HK-2 (cell line): ENCODE results near the gene TNFRSF14.
A peak's percentile ranks its signal among the peaks of the same experiment; 100 is the strongest.

Source experiments
- DNase-seq: peaks from one replicate; pipeline ENCODE4 v3.0.0-alpha.2; 2018; ENCODE audit not compliant: unreplicated experiment

The TNFRSF14 gene

DNA sequence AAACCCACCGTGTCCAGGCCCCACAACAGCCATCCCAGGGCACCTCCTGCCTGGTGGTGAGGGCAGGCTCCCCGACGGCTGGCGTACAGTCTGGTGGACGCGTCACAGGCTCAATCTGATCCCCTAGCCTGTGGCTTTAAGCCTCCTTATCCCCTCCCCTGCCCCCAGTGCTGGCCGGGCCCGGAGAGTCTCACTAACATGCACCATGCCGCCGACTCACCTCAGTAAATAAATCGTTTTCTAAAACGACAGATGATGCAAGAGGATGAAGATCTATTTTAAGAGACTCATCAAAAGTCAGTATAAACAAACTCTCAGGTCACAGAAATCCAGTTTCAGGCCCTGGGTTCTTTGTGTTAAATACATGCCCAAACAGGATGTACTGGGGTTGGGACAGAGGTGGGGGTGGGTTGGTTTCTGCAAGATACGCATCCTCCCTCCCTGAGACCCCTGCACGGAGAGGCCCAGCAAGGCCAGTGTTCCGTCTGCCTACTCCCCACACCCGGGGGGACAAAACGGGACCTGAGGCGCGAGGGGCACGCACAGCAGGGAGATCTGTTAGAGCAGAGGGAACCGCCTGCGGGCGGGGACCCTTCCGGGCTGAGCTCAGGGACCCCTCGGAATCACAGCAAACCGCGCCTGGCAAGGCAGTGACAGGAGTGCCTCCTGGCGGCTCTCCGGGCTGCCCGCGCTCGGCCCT is 32.8 kb upstream of the TNFRSF14 start:
- no peak for DNase-seq

GRCh38 chr1:2523891-2524609 is 32.1 kb upstream of the TNFRSF14 start:
- no peak for DNase-seq

DNA sequence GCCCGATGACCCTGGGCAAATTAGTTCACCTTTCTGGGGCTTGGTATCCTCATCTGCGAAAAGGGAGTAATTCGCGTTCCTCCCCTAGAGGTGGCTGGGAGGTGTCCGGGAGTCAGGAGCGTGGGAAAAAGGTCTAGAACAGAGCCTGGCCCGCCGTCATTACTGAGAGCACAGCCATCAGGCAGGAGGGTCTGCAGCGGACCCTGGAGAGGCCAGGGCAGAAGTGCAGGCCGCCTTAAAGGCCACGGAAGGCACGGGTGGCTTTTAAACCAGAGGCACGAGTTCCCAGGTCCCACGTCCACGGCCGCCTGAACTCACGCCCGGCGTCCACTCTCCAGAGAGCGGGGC is 30.6 kb upstream of the TNFRSF14 start:
- DNase-seq: peak; percentile 29

DNA sequence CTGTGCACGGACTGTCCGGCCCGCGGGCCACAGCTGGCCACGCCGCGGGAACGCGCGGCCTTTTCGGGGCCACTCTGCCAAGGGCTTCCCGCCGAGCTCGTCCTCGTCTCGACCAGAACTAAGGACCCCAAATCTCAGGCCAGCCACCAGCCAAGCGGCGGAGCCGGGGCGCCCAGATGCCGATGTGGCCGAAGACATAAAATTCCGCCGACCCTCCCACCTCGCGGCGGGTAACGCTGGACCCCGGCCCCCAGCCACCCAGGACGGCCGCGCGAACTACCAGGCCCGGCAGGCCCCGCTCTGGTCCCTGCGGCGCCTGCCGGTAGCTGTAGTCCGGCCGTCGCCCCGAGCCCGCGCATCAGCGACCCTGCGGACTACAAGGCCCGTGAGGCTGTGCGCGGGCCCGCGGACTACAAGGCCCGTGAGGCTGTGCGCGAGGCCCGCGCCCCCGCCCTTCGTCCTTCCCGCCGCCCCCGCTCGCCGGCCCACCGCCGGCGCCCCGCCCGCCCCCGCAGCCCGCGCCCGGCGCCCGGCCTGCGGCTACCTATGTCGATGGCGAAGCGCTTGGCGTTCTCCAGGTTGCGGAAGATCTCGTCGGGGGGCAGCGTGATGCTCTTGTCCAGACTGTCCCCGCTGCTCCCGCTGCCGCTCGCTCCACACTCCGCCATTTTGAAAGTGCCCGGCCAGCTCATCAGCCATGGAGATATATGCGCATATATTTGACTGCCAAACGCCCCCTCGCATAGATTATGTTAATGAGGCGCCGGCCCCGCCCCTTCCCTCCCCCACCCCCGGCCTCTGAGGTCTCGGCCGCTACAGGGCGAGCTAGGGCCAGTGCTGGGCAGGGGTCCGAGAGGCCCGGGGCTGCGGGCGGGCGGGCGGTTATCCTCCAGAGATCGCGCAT is 30.0 kb upstream of the TNFRSF14 start, which contains the start of gene PANK4:
Gene PANK4 (minus strand): TSS at position 677 of the 904 bp plus-strand sequence. CDS start 9 bp downstream, at position 668.
- peak; percentile 87 for DNase-seq

DNA sequence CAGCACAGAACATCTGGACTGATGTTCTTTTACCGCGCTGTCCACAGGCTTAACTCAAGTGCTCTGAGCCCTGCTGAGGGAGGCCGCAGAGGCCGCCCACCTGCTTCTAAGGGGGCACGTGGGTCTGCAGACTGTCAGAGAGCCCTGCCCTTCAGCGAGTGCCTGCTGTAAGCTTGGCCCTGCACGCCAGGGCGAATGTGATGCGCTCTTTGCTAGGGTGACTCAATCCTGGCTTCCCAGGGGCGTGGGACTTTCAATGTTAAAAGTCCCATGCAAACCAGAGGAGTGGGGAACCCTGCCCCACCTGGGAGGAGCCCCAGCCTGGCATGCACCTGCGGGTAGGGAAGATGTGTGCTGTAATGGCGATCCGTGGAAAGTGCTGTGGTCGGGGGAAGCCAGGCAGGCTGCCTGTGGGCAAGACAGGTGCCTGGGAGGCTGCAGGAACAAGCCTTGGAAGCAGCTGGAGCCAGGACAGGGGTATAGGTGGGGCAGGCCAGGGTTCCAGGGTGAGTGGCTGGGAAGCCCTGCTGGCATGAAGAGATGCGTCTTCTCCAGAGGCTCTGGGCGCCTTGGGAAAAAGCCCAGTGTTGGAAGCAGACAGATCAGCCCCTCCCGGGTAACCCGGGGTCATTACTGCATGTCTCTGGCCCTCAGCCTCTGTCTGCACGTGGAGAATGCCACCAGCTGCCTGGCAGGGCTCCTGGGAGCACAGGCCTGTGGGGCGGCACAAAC is 29.2 kb upstream of the TNFRSF14 start:
- DNase-seq: peak; percentile 52

DNA sequence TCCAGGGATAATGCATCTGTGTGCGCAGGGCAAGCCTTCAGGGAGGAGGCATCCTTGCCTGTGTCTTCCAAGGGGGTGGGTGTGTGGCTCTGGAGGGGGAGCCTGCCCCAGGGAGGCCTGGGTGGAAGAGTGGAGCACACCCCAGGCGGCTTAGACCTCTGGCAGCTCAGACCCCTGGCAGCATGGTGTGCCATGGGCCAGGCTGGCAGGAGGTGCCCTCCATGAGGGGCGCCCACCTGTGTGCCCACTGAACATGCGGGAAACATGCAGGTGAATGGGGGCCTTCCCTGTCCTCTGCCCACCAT is 28.7 kb upstream of the TNFRSF14 start:
- no peak for DNase-seq

GRCh38 chr1:2528016-2528415 is 28.2 kb upstream of the TNFRSF14 start:
- no peak for DNase-seq

DNA sequence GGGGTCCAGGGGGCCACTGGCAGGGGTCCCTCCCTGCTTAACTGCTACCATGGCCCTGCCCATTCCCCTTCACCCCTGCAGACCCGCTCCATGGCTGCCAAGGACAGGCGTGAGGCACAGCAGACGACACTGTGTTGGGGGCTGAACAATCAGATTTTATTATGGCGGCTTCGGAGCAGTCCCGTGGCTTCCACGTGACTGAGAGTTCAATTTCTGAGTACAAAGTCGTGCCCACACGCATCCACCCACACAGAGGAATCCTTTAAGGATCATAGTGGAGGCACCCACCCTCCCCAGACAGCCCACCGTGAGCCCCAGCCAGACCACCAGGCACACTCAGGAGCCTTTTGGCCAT is 27.6 kb upstream of the TNFRSF14 start:
- no peak for DNase-seq

- DNase-seq: no peak
These were observed 27.0 kb upstream of the TNFRSF14 start for GRCh38 chr1:2528966-2529783.

GRCh38 chr1:2529784-2530512 is 26.2 kb upstream of the TNFRSF14 start, which contains the start of gene HES5:
HES5 (minus strand) TSS chr1:2530263; CDS start chr1:2530164, 99 bp downstream.
- DNase-seq: no peak

DNA sequence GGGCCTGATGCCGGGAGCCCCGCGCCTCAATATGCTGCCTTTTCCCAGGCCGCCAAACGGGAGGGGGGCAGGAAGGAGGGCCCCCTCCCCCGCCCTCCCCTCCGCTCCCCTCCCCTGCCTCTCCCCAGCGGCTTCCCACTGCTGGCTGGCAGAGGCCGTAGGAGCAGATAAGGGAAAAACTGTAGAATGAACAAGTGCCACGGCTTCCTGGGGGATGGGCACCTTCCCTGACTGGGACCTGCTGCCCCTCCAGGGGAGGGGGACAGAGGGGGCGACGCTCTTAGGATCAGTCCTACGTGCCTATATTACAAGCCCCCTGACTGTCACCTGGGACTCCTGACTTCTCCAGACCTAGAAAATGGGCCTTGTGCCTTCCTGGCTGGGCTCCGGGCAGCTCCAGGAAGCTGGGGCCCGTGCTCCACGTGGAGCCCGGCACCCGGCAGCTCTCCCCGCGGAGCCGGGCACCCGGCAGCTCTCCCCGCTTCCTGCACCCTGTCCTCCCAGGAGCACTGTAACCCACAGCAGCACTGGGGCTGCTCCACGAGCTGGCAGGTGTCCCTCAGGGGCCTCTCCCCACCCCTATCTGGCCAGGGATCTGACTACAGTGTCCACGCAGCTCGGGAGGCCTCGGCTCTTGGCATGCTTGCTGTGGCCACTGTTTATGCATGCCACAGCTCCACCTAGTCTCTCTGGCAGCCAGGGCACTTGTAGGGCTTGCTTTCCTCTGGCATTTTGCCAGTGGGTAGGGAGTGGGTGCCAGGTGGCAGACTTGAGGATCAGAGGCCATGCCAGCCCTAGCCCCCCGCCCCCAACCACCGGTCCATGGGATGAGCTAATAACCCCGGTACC is 25.4 kb upstream of the TNFRSF14 start:
- DNase-seq: no peak

- DNase-seq: no peak
These were observed 23.5 kb upstream of the TNFRSF14 start for GRCh38 chr1:2532485-2533160.

DNA sequence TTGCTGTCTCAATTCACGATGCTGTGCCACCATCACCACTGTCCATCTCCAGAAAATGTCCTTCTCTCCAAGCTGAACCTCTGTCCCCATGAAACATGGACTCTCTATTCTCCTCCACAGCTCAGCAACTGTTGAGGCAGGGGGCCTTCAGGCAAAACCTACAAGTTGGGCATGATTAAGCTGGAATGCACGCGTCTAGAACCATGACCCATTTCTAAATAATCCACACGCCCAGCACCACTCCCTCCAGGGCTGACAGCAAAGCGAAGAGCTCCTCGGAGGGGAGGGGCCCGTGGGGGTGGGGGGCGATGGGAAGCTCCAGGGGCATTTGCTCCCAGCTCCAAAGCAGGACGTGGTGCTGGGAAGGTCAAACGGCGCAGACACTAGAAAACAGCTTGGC is 22.8 kb upstream of the TNFRSF14 start:
- DNase-seq: no peak

DNA sequence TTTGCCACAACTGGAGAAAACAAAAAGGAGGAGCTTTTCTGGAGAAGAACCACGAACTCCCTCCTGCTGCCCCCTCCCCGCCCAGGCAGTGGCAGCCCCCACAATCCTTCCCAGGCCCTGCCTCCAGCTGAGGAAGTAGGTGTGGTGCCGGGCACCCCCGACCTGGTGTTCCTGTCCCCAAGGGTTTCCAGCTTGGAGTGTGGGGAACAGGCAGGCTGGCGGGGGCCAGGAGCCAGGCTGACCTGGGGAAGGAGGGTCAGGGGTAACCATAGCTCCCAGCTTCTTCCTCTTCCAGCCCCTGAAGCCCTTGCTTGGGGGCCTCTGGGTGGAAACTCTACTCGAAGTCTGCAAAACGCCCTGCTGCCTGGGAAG is 21.9 kb upstream of the TNFRSF14 start:
- DNase-seq: no peak

DNA sequence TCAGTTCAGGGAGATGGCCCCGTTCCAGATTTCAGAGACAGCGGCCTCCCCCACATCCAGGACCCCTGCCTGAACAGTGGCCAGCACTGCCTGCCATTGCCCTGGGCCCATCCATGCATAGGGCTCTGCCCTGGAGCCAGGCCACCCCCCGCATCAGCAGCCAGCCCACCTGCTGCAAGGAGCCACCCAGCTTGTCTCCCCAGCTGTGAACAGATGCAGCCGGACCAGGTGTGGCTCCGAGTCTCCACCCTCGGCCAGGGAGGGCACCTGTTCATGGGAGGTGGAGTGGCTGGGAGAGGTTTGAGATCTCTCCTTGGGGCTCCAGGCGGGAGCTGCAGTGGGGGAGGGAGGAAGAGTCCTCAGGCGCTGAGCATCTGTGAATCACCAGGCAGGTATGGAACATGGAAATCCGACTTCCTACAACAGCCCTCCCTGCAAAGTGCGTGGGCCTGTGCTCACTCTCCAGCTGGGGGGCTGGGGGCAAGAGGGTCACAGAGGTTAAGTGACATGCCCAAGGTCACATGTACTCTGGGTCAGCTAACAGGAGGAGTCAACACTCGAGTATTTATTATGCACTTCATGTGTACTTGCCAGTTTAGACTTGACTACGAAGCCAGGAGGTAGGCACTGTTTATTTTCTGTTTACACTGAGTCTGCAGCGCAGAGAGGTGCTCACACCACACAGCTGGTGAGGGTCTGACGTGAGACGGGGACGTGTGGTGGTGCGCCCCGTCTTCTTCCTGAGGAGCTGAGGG is 21.3 kb upstream of the TNFRSF14 start:
- peak; percentile 58 for DNase-seq

DNA sequence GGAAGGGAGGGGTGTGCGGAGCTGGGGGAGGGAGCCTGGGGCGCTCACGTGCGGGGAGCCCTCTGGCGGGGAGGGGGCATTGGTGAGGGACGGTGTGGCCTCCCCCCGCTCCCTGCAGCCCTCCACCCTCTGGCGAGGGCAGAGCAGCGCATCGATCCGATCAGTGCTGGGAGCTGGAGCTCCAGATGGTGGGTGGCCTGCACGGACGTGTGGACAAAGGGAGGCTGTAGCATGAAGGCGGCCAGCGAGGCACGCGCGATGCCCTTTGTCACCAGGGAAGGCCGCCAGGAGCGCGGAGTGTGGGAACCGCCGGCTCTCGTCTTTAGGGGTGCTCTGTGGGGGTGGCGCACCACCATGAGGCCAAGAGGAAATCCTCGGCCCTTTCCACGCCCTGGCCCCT is 20.7 kb upstream of the TNFRSF14 start:
- DNase-seq: no peak

GRCh38 chr1:2535981-2536380 is 20.2 kb upstream of the TNFRSF14 start:
- no peak for DNase-seq

DNA sequence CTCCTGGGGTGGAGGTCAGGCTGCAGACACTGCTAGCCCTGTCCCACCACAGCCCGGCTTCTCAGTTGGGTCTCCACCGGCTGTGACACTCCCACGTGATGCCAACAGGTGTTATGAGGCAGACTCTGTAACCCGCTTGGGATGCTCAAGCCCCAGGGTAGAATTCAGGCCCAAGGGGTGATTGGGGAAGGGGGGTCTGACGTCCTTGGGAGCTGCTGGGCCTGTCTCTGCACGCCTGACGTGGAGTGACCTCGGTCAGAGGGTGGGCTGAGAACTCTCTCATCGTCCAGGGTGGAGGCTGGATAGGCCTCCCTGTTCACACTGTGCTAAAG is 18.4 kb upstream of the TNFRSF14 start:
- no peak for DNase-seq
